GM23248 (cell line): ENCODE measurements around the gene MTFR1L. TPM values are rescaled to one million over a fixed set of nuclear protein-coding genes. Genes with fewer than 3 reads are reported as not detected.

ENCODE experiments used
- DNase-seq: peaks from one replicate; pipeline ENCODE4 v3.0.0-alpha.2; 2015
- H2AFZ ChIP-seq: fragments of 200-600 bp; sonication (generic); 2 replicates; pipeline ENCODE4 v1.6.1; 2016; ENCODE audit warnings: antibody characterized with exemption
- H3F3A ChIP-seq: fragments of 200-600 bp; sonication (generic); 2 replicates; pipeline ENCODE4 v1.6.1; 2016; ENCODE audit warnings: mild to moderate bottlenecking, antibody characterized with exemption, mixed run types; ENCODE audit not compliant: insufficient read depth
- H3K27ac ChIP-seq: fragments of 200-600 bp; sonication (generic); 2 replicates; pipeline ENCODE4 v1.5.1; 2016; ENCODE audit warnings: mild to moderate bottlenecking
- H3K27me3 ChIP-seq: fragments of 200-600 bp; sonication (generic); replicated peaks from 2 replicates; pipeline ENCODE4 v1.6.1; 2016; ENCODE audit warnings: mild to moderate bottlenecking; ENCODE audit not compliant: insufficient read depth
- H3K36me3 ChIP-seq: fragments of 200-600 bp; sonication (generic); 2 replicates; pipeline ENCODE4 v1.6.1; 2016; ENCODE audit warnings: low read depth, mild to moderate bottlenecking
- H3K4me1 ChIP-seq: fragments of 200-600 bp; sonication (generic); 2 replicates; pipeline ENCODE4 v1.6.1; 2016; ENCODE audit warnings: mild to moderate bottlenecking; ENCODE audit not compliant: insufficient read depth
- H3K4me2 ChIP-seq: fragments of 200-600 bp; sonication (generic); one replicate; pipeline ENCODE4 v1.6.1; 2016; ENCODE audit warnings: mild to moderate bottlenecking; ENCODE audit not compliant: unreplicated experiment
- H3K4me3 ChIP-seq: fragments of 200-600 bp; sonication (generic); 2 replicates; pipeline ENCODE4 v1.5.1; 2016; ENCODE audit warnings: mild to moderate bottlenecking
- H3K79me2 ChIP-seq: fragments of 200-600 bp; sonication (generic); 2 replicates; pipeline ENCODE4 v1.6.1; 2016; ENCODE audit warnings: mild to moderate bottlenecking; ENCODE audit not compliant: insufficient read depth
- H3K9ac ChIP-seq: fragments of 200-600 bp; sonication (generic); 2 replicates; pipeline ENCODE4 v1.6.1; 2016; ENCODE audit warnings: mild to moderate bottlenecking
- H3K9me2 ChIP-seq: fragments of 200-600 bp; sonication (generic); 2 replicates; pipeline ENCODE4 v1.6.1; 2016; ENCODE audit warnings: mixed run types, mild to moderate bottlenecking, moderate library complexity; ENCODE audit not compliant: insufficient read depth
- H3K9me3 ChIP-seq: fragments of 200-600 bp; sonication (generic); one replicate; pipeline ENCODE4 v1.6.1; 2017; ENCODE audit warnings: low read depth
- H4K20me1 ChIP-seq: fragments of 200-600 bp; sonication (generic); 2 replicates; pipeline ENCODE4 v1.6.0; 2016; ENCODE audit not compliant: insufficient read depth
- EZH2 ChIP-seq: fragments of 200-600 bp; sonication (generic); IDR thresholded peaks from 2 replicates; pipeline ENCODE4 v1.6.1; 2018; ENCODE audit warnings: antibody characterized with exemption, mild to moderate bottlenecking; ENCODE audit not compliant: insufficient read depth, poor library complexity, severe bottlenecking
- EZH2phosphoT487 ChIP-seq: fragments of 200-600 bp; sonication (generic); IDR thresholded peaks from 2 replicates; pipeline ENCODE4 v1.6.1; 2018; ENCODE audit warnings: antibody characterized with exemption, moderate library complexity, mild to moderate bottlenecking, low read depth; ENCODE audit not compliant: insufficient read depth
- WGBS, 2 experiments: methylation state at CpG; one replicate each; pipeline ENCODE4 v1.1.6; 2015 to 2017; ENCODE audit warnings: low lambda C conversion rate in 2 of 2, low coverage in 1 of 2; ENCODE audit errors: missing lambda C conversion rate in 2 of 2; 5-methylcytosine and 5-hydroxymethylcytosine counted together
- in situ Hi-C: fragments of 300-500 bp; cut with MboI; formaldehyde crosslinking; loops from 2 replicates; pipeline ENCODE4 v1.15.0; 2020
- polyA plus RNA-seq: library from polyadenylated mRNA; unstranded; fragments of >200 nt; fragmentation: Nextera tagmentation; extraction: Ambion mirVana; gene quantifications from 2 replicates; pipeline ENCODE4 v1.2.1, GENCODE V29; 2016
- total RNA-seq: library from RNA; depleted of rRNA; stranded (reverse); fragments of >200 nt; shearing (Covaris generic); gene quantifications from 2 replicates; pipeline ENCODE4 v1.2.3, GENCODE V29; 2014

The MTFR1L gene
- total and polyA plus RNA-seq, 2 experiments from 2014 or later, result 57.2 to 78.1 TPM

- peak overlapping the region; percentile 65 for H2AFZ ChIP-seq
- no peaks in the 10 kb centered on the region for H3K27me3 ChIP-seq
- H3K79me2 ChIP-seq, result peaks cover 28% of the 10 kb centered on the region
- H3F3A ChIP-seq, result peaks cover 26% of the 10 kb centered on the region
- peak overlapping the region; percentile 86 for H3K4me3 ChIP-seq
- H3K27ac ChIP-seq, result no peak overlapping the region
- H3K4me1 ChIP-seq, result peaks cover 18% of the 10 kb centered on the region
- no peaks in the 10 kb centered on the region for H3K9me3 ChIP-seq
- WGBS, 2 experiments, result 51% methylated on average over 15 of the region's 15 CpGs
- no peaks in the 10 kb centered on the region for H4K20me1 ChIP-seq
- peak overlapping the region; percentile 91 for H3K9ac ChIP-seq
- no peaks in the 10 kb centered on the region for H3K36me3 ChIP-seq
- DNase-seq, result peak; percentile 43
- peak overlapping the region; percentile 90 for H3K4me2 ChIP-seq
- in situ Hi-C loops, result loop anchor here (25.0 kb wide), 1 partner anchor 564 kb away; the partner anchor contains the start of genes RSRP1 and SYF2
- no peaks in the 10 kb centered on the region for H3K9me2 ChIP-seq
- TF ChIP-seq EZH2, result no peak
- TF ChIP-seq EZH2phosphoT487, result no peak
These were observed 18.9 kb upstream of the MTFR1L start for GRCh38 chr1:25800703-25801377.

DNA sequence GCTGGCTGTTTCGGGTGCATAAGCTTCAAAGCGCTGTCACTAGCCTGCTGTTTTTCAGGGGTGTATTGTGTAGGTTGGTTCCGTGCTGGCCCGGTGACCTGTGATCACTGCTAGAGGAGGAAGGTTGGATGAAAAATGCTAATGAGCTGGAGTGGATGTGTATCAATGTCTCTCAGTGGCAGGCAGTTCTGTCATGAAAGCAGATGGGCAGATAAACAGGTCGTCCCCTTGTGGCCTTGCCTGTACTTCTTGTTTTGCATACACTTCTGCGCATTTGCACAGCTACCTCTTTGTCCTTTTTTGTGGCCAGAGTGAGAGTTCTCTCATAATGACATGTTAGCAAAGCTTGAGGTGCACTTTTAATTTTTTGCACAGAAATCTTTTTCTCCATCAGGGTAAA is 16.8 kb upstream of the MTFR1L start:
- Histone ChIP-seq H3K9ac (no peak overlapping the region), H3K79me2 (peaks cover 28% of the 10 kb centered on the region), H3K9me2 (no peaks in the 10 kb centered on the region), H3K27me3 (no peaks in the 10 kb centered on the region), H3K4me3 (no peak overlapping the region), H3K4me2 (no peak overlapping the region), H3K36me3 (no peaks in the 10 kb centered on the region), H3K4me1 (peaks cover 27% of the 10 kb centered on the region), H3F3A (peaks cover 30% of the 10 kb centered on the region), H3K27ac (no peak overlapping the region), H2AFZ (no peak overlapping the region), H3K9me3 (no peaks in the 10 kb centered on the region), H4K20me1 (no peaks in the 10 kb centered on the region)
- in situ Hi-C loops, result loop anchor here (25.0 kb wide), 1 partner anchor 566 kb away; the partner anchor contains the start of genes RSRP1 and SYF2
- TF ChIP-seq EZH2 (no peak), EZH2phosphoT487 (no peak)
- DNase-seq, result no peak
- 73 to 79% methylated on average over 6 of the region's 6 CpGs for WGBS, 2 experiments

- in situ Hi-C loops, result loop anchor here (25.0 kb wide), 1 partner anchor 566 kb away; the partner anchor contains the start of genes RSRP1 and SYF2
- WGBS, 2 experiments, result 84 to 88% methylated on average over 1 of the region's 1 CpG
These were observed 16.4 kb upstream of the MTFR1L start for GRCh38 chr1:25803368-25803767.

DNA sequence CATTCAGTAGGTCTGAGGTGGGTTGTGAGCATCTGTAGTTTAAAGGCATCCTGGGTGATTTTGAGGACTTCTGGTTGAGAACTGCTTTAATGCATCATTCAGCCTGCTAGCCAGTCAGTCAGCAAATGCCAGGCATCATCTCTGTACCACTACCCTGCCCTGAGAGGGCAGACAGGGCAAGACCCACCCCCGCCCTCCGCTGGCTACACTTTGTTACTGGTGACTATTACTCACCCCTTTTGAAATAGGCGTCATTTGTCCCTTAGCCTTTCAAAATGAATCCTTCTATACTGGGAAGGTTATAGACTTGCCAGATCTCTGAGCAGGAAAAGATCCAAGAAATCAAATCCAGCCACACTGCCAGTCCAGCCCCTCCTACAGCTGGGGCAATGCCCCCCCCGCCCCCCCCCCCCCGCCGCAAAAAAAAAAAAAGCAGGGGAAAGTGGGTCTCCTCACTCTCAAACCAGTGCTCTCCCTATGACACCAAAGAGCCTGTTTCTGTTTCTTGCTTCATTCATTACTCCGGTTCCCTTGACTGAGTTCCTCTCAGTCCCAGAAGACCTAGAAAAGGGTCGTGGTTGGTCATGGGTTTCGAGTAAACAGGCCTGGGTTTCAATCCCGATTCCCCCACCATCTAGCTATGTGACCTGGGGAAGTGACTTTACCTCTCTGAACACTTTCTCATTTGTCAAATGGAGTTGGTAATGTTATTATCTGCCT is 15.3 kb upstream of the MTFR1L start:
- Histone ChIP-seq H3K9ac (peak overlapping the region; percentile 13; the same call in 1 of the 2 replicates), H3K4me1 (peaks cover 27% of the 10 kb centered on the region), H3K4me2 (peak overlapping the region; percentile 9), H3K36me3 (no peaks in the 10 kb centered on the region), H3K79me2 (peaks cover 28% of the 10 kb centered on the region), H3F3A (peaks cover 30% of the 10 kb centered on the region), H2AFZ (no peak overlapping the region), H4K20me1 (no peaks in the 10 kb centered on the region), H3K4me3 (no peak overlapping the region), H3K9me3 (no peaks in the 10 kb centered on the region), H3K27me3 (no peaks in the 10 kb centered on the region), H3K27ac (peak overlapping the region; percentile 58), H3K9me2 (no peaks in the 10 kb centered on the region)
- WGBS, 2 experiments, result 38 to 39% methylated on average over 7 to 10 of the region's 10 CpGs
- DNase-seq, result peak; percentile 79
- TF ChIP-seq EZH2, result no peak
- TF ChIP-seq EZH2phosphoT487, result no peak
- in situ Hi-C loops, result loop anchor here (25.0 kb wide), 1 partner anchor 567 kb away; the partner anchor contains the start of genes RSRP1 and SYF2

More at GRCh38 chr1:25803368-25803767, 16.4 kb upstream of the MTFR1L start:
- Histone ChIP-seq H2AFZ (no peak overlapping the region), H4K20me1 (no peaks in the 10 kb centered on the region), H3K36me3 (no peaks in the 10 kb centered on the region), H3K27me3 (no peaks in the 10 kb centered on the region), H3K4me3 (no peak overlapping the region), H3K9me3 (no peaks in the 10 kb centered on the region), H3K9ac (no peak overlapping the region), H3K9me2 (no peaks in the 10 kb centered on the region), H3K79me2 (peaks cover 28% of the 10 kb centered on the region), H3F3A (peaks cover 30% of the 10 kb centered on the region), H3K4me2 (no peak overlapping the region), H3K4me1 (peaks cover 27% of the 10 kb centered on the region), H3K27ac (no peak overlapping the region; the same call in 1 of the 2 replicates)
- TF ChIP-seq EZH2phosphoT487 (no peak), EZH2 (no peak)
- DNase-seq, result no peak
